IPS-NIHi11 (cell line): ENCODE data around the gene TNFRSF6B.
A peak's percentile ranks its signal among the peaks of the same experiment; 100 is the strongest.
"Not testable (repeated sequence)": the region's sequence is repeated elsewhere in the genome, so short reads cannot be mapped to it uniquely, and the experiment has no call there.

ENCODE experiments used
- DNase-seq: peaks from one replicate; pipeline ENCODE4 v3.0.0; 2012; ENCODE audit warnings: mixed read lengths, low spot score

Gene TNFRSF6B

DNA sequence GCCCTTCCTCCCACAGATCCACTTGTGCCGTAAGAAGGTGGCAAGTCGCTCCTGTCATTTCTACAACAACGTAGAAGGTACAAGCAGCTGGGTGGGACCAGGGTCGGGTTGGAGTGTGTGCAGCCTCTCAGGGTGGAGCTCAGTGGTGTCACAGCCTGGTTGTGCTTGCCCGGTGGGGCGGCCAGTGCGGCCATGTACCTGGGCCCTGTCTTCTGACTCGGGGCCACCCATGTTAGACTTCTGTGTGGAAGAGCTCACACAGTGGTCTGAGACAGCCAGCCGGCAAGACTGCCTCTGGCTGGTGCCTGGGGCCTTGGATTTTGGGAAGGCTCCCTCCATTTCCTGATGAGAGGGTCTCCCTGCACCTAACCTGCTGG is 33.7 kb upstream of the TNFRSF6B start:
- DNase-seq, result no peak

DNA sequence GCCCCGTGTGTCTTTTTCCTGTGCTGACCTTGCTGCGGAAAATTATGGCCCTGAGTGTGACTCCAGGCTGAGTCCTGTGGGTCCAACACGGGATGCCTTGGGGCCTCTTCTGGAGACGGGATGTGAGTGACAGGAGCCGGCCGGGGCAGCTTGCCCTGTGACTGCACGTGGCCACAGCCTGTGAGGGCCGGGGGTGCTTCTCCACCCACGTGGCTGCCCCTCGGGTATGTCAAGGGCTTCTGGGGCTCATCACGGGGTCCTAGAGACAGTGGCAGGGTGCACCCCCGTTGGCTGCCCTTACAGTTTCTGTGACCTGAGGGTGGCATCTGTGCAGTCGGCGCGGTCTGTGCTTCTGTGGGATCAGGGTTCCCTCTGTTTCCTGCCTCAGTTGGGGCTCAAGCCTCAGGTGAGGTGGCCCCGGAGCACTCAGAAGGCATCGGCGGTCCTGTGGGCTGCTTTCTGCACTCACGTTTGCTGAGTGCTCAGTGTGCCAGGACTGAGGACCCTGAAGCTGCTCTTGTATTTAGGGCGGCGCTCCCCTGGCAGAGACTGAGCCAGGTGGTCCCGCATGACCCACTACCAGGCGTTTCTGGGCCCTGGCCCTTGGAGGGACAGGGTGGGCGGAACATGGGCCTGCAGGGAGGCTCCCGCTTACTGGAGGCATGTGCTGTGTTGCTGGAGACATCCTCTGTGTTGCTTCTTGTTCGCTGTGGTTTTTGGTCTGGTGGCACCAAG is 33.0 kb upstream of the TNFRSF6B start:
- no peak for DNase-seq

DNA sequence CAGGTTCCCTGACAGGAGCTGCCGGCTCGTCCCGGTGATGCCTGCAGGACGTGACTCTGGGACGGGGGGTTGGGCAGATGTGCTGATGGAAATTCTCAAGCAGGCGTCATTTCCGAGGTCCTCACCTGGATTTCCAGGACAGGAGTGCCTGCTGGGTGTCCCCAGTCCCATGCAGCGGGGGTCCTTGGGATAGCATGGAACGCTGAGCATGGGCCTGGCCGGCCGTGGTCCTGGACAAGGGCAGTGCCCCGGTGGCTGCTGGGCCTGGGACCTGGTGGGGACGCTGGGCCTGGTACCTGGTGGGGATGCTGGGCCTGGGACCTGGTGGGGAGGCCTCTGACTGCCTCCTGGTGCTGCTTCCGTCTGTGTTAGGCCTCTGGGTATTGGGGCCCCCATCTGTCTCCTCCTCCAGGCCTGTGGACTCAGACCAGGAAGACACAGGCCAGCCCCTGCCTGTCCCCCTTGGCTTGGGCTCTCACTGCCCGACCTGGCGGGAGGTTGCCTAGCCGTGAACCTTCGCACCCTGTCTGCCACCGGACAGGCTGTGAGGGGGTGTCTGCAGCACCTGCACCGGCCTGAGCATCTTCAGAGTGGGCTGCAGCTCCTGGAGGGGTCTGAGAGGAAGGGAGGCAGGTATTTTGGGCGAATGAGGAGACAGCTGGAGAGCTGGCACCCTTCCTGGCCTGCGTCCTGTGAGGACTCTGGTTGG is 32.2 kb upstream of the TNFRSF6B start:
- DNase-seq, result no peak

DNA sequence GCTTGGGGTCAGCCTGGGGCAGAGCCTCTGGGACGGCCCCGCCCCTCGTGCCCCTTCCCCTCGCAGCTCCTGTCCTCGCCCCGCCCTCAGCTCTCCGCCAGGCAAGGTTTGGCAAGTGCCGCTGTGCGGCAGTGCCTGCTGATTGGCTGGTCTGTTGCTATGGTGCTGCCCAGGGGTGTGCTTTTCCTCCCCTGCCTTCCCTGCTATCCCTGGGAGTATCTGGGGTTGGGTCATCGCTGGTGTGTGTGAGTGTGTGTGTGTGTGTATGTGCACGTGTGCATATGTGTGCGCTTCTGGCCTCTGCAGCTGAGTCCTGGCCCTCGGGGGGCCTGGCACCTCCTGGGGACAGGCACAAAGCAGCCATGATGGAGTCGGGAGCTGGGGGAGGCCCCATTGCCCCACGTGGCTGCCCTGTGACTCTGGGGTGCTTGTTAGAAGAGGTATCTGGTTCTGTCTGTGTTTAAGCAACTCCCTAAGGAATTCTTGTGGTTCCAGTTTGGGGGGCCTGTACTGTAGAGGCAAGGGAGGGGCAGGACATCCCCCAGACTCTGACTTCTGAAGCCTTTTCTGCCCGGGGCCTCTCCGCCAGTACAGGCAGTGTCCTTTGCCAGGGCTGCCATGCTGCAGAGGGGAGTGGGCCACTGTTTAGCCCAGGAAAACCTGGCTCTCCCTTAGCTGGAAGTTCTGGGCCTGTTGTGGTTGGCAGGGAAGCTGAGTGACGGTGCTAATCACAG is 31.4 kb upstream of the TNFRSF6B start:
- peak; percentile 66 for DNase-seq

DNA sequence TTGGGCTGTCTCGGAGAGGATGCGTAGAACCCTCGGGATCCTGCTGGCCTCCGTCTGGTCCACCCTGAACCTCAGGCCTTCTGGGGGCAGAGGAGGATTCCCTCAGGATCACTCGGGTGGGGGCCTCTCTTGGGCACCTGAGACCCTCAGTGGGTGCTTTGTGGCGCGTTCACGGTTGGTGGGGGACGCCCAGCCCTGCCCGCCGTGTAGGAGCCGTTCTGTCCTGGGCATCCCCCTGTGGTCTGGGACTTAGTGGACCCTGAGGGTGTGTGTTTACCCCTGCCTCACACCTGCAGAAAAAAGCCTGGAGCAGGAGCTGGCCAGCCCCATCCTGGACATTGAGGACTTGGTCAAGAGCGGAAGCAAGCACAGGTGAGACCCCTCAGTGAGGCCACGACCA is 30.7 kb upstream of the TNFRSF6B start:
- DNase-seq, result no peak

DNA sequence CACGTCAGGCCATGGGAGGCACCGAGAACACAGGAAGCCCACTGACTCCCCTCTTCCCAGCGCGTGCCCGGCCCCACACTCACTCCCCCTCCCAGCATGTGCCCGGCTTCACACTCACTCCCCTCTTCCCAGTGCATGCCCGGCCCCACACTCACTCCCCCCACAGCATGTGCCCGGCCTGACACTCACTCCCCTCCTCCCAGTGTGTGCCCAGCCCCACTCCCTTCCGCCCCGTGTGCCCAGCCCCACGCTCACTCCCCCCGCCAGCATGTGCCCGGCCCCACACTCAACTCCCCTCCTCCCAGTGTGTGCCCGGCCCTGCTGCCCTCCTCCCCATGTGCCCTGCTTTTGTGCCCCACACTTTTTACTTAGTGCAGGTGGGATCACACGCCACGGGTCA is 28.6 kb upstream of the TNFRSF6B start:
- DNase-seq, result no peak

DNA sequence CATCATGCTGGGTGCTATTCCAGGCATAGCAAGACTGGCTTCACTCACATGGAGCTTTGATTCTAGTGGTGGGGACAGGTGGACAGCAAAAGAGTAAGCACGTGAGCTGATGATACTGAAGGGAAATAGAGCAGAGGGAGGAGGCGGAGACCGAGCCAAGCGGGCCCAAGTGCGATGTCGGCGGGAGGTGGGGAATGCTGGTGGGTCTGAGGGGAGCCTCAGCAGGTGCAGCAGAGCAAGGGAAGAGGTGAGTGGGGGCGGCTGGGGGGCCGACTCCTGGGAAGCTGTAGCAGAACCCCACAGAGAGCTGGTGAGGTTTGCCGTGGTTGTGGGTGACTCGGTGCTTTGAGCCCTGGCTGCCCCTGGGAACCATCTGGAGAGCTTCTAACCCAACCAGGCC is 28.1 kb upstream of the TNFRSF6B start:
- no peak for DNase-seq

DNA sequence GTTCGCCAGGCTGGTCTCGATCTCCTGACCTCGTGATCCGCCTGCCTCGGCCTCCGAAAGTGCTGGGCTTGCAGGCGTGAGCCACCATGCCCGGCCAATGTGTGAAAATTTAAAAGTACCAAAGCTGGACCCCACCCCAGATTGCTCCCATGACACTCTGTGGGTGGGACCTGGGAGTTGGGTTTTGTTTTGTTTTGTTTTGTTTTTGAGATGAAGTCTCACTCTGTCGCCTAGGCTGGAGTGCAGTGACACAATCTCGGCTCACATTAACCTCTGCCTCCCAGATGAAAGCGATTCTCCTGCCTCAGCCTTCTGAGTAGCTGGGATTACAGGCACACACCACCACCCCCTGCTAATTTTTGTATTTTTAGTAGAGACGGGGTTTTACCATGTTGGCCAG is 24.8 kb upstream of the TNFRSF6B start:
- DNase-seq, result not testable (repeated sequence)

DNA sequence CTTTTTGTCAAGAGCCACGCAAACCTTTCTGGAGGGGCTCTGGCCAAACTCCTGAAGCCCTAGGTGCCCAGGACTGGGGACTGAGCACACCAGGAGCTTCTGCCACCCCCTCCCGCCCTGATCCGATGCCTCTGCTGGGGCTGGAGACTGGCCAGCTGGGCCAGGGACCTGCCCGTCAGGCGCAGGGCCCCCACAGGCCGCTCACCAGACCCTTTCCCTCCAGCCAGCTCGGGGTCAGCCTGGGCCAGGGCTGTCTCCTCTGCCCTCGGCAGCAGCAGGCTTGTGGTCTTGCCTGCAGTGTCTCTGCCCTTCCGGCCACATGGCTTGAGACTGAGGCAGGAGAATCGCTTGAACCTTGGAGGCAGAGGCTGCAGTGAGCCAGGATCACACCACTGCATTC is 23.8 kb upstream of the TNFRSF6B start:
- DNase-seq, result no peak

DNA sequence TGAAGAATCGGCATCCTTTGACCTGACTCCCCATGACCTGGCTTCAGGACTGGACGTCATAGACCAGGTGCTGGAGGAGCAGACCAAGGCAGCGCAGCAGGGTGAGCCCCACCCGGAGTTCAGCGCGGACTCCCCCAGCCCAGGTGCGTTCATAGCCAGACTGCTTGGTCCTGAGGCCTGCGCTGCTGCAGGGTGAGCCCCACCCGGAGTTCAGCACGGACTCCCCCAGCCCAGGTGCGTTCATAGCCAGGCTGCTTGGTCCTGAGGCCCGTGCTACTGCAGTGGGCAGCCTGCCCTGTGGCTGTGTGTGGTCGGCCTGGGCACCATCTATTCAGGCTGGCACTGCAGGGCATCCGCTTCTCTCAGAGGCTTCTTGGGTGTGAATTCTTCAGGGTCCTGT is 22.5 kb upstream of the TNFRSF6B start:
- DNase-seq, result no peak

DNA sequence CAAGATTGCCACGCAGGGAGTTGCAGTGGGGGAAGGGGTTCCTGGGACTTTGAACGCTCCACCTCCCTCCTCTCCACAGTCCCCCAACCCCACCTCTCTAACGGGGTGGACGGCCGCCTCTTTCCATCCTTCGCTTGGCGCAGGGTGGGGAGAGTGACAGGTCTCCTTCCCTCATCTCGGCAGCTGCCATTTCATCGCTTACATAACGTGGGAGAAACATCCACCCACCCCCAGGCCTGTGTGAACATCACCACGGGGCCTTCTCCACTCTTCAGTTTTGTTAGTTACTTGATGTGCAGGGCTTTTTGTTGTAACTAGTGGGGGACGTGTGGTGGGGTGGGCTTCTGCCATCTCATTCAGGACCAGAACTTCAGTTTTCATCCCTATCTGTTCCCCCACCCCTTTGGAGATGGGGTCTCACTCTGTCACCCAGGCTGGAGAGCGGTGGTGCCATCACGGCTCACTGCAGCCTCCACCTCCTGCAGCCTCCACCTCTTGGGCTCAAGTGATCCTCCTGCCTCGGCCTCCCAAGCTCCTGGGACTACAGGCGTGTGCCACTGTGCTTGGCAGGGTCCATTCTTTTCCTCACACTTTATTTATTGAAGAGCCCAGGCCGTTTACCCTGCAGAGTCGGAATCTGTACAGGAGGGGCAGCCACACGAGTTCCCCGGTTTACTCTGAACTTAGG is 20.6 kb upstream of the TNFRSF6B start:
- no peak for DNase-seq

DNA sequence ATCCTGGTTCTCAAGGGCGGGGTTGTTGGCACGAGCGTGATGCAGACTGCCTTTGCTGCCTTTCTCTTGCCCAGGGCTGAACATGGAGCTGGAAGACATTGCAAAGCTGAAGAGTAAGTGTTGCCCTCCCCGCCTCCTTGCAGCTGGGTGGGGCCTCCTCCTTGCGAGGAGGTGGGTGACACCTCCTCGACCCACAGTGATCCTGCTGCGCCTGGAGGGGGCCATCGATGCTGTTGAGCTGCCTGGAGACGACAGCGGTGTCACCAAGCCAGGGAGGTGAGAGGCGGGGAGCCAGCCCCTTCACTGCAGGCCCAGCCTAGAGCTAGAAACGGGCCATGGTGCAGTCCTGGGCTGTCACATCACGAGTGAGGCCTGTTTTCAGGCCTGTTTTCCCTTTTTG is 18.4 kb upstream of the TNFRSF6B start:
- no peak for DNase-seq

DNA sequence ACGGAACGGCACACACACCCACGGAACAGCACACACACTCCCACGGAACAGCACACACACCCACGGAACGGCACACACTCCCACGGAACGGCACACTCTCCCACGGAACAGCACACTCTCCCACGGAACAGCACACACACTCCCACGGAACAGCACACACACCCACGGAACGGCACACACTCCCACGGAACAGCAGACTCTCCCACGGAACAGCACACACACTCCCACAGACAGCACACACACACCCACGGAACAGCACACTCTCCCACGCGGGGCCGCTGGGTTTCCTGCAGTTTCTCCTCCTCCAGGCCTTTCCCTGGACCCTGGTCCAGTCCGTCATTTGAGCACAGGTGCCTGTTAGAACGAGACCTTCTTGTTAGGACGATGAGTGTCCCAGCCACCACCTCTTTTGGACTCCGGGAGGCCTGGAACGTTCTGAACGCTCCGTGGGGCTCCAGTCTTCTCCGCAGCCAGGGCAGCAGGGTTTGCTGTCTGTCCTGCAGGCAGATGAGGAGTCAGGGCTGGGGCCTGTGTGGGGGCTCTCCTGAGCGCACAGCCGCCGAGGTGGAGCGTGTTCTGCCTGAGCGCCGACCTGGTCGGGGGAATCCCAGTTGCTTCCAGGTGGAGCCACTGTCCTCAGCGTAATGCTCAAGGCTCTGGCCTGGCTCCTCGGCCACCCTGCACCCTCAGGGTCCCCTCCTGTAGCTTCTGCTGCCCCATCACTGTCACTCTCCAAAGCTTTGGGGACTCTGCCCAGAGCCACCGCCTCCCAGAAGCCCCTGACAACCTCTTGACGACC is 17.6 kb upstream of the TNFRSF6B start:
- no peak for DNase-seq

DNA sequence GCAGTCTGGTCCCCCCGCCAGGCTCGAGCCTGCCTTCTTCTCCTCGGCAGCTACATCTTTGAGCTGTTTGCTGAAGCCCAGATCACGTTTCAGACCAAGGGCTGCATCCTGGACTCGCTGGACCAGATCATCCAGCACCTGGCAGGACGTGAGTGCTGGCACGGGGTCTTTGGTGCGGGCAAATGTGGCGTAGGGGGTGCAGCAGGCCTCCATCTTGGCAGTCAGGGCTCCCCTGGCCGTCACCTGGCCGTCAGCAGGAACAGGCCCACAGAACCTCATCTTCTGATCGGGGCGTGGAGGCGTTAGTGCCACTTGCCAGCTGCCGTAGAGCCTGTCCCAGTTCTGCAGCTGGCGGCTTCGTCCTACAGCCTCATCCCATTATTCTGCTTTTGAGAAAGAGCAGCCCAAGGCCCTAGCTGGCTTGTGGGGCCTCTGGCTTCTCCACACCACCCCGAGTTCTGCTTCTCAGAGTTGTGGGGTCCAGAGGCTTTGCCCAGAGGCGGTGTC is 16.6 kb upstream of the TNFRSF6B start:
- no peak for DNase-seq

DNA sequence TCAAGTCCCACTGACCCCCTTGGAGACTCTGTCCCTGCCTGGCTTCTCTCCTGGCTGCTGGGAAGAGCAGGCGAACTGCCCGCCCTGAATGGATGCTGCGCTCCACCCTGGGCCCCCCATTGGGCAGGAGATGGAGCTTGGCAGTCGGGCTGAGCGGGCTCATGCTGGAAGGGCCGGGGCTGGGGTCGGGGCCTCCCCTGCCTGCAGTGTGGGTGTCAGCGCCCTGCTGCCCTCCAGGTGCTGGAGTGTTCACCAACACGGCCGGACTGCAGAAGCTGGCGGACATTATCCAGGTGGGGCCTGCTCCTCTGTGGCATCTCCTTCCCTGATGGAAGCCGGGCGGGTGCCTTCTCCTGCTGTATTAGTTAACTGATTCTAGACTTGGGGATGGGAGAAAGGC is 16.0 kb upstream of the TNFRSF6B start:
- no peak for DNase-seq

DNA sequence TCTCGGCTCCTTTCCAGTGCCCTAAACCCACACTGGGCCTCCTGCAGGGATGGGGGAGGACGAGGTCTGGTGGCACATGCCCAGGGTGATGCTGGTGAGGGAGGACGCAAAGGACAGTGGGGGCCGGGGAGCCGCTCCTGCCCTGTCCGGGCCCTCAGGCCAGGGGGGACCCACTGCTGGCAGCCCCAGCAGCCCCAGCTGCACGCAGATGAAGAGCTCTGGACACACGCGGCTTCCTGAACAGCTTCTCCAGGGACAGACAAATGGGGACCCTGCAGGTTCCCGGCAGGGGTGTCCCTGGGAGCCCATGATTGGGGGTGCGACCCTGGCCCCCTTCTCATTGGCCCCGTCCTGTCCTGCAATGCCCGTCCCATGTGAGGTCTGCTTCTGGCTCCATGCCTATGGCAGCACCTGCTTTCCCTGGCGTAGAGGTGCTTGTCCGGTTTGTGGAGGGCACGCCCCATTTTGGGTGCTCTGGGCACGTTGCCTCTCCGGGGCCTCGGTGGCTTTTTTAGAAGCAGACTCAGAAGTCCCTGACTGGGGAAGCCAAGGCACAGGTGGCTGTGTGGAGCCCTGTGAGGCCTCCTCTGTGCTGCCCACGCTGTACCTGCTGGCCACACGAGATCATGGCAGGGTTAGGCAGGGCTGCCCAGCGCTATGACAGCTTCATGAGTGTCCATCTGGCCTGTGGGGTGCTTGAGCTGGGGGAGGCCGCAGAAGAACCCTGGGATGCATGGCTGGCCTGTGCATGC is 15.4 kb upstream of the TNFRSF6B start:
- no peak for DNase-seq

DNA sequence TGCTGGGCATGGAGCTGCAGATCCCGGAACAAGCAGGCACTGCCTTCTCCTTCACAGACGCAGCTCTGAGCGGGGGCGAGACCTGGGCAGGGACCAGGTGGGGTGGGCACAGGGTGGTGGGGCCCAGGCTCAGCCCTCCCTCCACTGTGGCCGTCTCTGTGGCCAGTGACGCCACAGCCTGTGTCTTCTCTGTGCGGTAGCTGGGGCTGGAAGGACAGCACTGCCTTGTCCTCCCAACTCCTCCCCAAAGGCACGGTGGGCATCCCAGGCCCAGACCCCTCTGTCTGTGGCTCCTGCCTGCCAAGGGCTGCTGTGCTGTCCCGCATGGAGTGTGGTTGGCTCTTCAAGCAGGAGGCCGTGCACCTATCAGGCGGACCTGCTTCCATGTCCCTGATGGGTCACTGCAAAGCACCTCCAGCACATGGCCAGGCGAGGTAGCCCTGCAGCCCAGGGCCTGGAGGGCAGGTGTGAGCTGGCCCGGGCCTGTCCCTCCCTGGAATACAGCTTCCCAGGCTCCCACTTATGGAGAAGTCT is 14.8 kb upstream of the TNFRSF6B start:
- DNase-seq, result no peak

DNA sequence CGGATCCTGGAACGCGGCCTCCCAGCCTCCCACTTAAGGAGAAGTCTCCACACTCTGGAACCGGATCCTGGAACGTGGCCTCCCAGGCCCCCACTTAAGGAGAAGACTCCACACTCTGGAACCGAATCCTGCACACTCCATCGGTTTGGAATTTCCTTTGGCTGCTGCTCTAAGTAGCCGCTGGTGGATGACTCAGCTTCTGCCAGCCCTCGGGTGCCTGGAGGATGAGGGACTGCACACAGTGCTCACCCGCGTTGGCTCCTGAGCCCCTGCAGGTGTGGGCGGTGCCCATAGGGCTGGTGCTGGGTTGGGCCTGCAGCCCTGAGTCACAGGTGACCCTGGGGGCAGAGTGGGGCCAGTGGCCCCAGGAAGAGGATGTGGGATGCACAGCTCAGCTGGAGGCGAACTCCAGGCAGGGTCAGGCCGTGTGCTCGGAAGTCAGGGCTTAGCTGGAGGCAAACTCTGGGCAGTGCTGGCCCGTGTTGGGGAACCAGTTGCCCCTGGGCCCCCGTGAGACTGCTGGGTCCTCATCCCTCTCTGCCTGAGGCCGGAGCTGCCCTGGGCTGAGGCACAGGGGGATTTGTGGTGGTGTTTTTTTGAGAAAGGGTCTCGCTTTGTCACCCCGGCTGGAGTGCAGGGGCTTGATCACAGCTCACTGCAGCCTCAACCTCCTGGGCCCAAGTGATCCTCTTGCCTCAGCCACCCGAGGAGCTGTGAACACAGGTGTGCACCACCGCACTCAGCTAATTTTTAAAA is 13.9 kb upstream of the TNFRSF6B start:
- DNase-seq, result peak; percentile 76

DNA sequence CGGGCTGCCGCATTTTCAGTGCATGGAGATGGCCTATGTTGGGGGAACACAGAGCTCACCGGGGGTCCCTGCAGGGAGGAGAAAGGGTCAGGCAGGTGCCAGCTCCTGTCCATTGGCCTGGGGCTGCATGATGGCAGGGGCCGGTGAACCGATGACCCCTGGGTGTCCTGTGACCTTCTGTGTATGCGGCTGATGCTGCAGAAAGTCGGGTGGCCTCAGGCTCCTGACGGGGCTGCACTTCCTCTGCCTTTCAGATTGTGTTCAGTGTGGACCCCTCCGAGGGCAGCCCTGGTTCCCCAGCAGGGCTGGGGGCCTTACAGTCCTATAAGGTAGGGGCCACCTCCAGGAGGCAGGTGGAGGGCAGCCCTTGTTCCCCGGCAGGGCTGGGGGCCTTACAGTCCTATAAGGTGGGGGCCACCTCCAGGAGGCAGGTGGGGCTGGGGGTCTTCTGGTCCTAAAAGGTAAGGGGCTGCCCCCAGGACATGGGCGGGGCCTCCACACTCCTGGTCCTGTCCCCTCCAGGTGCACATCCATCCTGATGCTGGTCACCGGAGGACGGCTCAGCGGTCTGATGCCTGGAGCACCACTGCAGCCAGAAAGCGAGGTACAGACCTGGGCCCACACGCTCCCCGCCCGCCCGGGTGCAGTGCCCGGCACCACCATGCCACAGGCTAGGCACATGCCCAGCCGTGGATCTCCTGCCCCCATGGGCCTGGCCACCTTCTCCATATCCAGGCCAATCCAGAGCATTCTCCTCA is 11.0 kb upstream of the TNFRSF6B start:
- no peak for DNase-seq
